ENCODE measurements around the gene CLCN3. TPM values are rescaled to one million over a fixed set of nuclear protein-coding genes. Genes with fewer than 3 reads are reported as not detected.

Gene CLCN3
- total and polyA plus RNA-seq, 9 of the 15 experiments (the other 6 are each of a cell fraction or from before 2014, with no cell fraction given): 12.7 to 60.6 (median 38.5) TPM

GRCh38 chr4:169649545-169650226 lies 29.3 kb downstream of the CLCN3 start (continued):
- TF ChIP-seq RAD21 (CRISPR knock-in tag; conservative IDR thresholded peaks at IDR 0.05 in 1 of 2, IDR thresholded peaks at IDR 0.05 in 1 of 2) (no peak), PHF8 (IDR thresholded peaks at IDR 0.05; ENCODE audit: borderline replicate concordance, low read length) (no peak), RERE (CRISPR knock-in tag; IDR thresholded peaks at IDR 0.05; ENCODE audit: borderline replicate concordance) (no peak), RBM14 (IDR thresholded peaks at IDR 0.05; ENCODE audit: borderline replicate concordance, insufficient read depth, low read depth, low read length) (no peak), ZNF280A (IDR thresholded peaks at IDR 0.05; ENCODE audit: low read depth, partially characterized antibody) (no peak), ZNF277 (CRISPR knock-in tag; IDR thresholded peaks at IDR 0.05; ENCODE audit: borderline replicate concordance) (no peak), RFX7 (CRISPR knock-in tag; IDR thresholded peaks at IDR 0.05) (no peak), ZNF197 (CRISPR knock-in tag; IDR thresholded peaks at IDR 0.05; ENCODE audit: low read depth) (0 out of 2 replicates have a peak, but pooled peaks have one; percentile 22), ZNF717 (CRISPR knock-in tag; IDR thresholded peaks at IDR 0.05) (no peak), SMAD2 (IDR thresholded peaks at IDR 0.05; ENCODE audit: low read depth, low read length) (no peak), HMG20A (CRISPR knock-in tag; conservative IDR thresholded peaks at IDR 0.05) (no peak)
- TF ChIP-seq, protein P1, sequence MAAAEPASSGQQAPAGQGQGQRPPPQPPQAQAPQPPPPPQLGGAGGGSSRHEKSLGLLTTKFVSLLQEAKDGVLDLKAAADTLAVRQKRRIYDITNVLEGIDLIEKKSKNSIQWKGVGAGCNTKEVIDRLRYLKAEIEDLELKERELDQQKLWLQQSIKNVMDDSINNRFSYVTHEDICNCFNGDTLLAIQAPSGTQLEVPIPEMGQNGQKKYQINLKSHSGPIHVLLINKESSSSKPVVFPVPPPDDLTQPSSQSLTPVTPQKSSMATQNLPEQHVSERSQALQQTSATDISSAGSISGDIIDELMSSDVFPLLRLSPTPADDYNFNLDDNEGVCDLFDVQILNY (CRISPR knock-in tag; IDR thresholded peaks at IDR 0.05): no peak
- TF ChIP-seq, protein P2, sequence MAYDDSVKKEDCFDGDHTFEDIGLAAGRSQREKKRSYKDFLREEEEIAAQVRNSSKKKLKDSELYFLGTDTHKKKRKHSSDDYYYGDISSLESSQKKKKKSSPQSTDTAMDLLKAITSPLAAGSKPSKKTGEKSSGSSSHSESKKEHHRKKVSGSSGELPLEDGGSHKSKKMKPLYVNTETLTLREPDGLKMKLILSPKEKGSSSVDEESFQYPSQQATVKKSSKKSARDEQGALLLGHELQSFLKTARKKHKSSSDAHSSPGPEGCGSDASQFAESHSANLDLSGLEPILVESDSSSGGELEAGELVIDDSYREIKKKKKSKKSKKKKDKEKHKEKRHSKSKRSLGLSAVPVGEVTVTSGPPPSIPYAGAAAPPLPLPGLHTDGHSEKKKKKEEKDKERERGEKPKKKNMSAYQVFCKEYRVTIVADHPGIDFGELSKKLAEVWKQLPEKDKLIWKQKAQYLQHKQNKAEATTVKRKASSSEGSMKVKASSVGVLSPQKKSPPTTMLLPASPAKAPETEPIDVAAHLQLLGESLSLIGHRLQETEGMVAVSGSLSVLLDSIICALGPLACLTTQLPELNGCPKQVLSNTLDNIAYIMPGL (CRISPR knock-in tag; IDR thresholded peaks at IDR 0.05): no peak

Measured in K562 (cell line).